ENCODE data around the gene ACTL7A.
"Not testable (repeated sequence)": the region's sequence is repeated elsewhere in the genome, so short reads cannot be mapped to it uniquely, and the experiment has no call there.

ACTL7A gene

GRCh38 chr9:108880738-108881316 is 18.8 kb downstream of the ACTL7A start:
- DNase-seq (ENCODE audit: low read depth) = no peak

GRCh38 chr9:108882052-108882888 is 20.2 kb downstream of the ACTL7A start:
- no peak for DNase-seq (ENCODE audit: low read depth)

- DNase-seq (ENCODE audit: low read depth) = no peak
Measured at GRCh38 chr9:108883085-108883484, 21.0 kb downstream of the ACTL7A start.

- no peak for DNase-seq (ENCODE audit: low read depth)
Measured at GRCh38 chr9:108884701-108885100, 22.6 kb downstream of the ACTL7A start.

GRCh38 chr9:108885643-108886348 is 23.7 kb downstream of the ACTL7A start:
- DNase-seq (ENCODE audit: low read depth) = peak; percentile 15

GRCh38 chr9:108886594-108887271 is 24.7 kb downstream of the ACTL7A start:
- not testable (repeated sequence) for DNase-seq (ENCODE audit: low read depth)

GRCh38 chr9:108889649-108890067 is 27.6 kb downstream of the ACTL7A start:
- DNase-seq (ENCODE audit: low read depth) = no peak

- DNase-seq (ENCODE audit: low read depth) = no peak
Measured at GRCh38 chr9:108894225-108894997, 32.3 kb downstream of the ACTL7A start.

GRCh38 chr9:108897324-108898096 is 35.4 kb downstream of the ACTL7A start:
- no peak for DNase-seq (ENCODE audit: low read depth)

- not testable (repeated sequence) for DNase-seq (ENCODE audit: low read depth)
Measured at GRCh38 chr9:108899023-108899695, 37.1 kb downstream of the ACTL7A start.

- no peak for DNase-seq (ENCODE audit: low read depth)
Measured at GRCh38 chr9:108900176-108900575, 38.1 kb downstream of the ACTL7A start.

- DNase-seq (ENCODE audit: low read depth) = no peak
Measured at GRCh38 chr9:108903420-108904103, 41.5 kb downstream of the ACTL7A start.

- no peak for DNase-seq (ENCODE audit: low read depth)
Measured at GRCh38 chr9:108904161-108904560, 42.1 kb downstream of the ACTL7A start.

GRCh38 chr9:108905494-108905893 is 43.4 kb downstream of the ACTL7A start:
- no peak for DNase-seq (ENCODE audit: low read depth)

- DNase-seq (ENCODE audit: low read depth) = no peak
Measured at GRCh38 chr9:108910402-108910801, 48.3 kb downstream of the ACTL7A start.

GRCh38 chr9:108910914-108911313 is 48.8 kb downstream of the ACTL7A start:
- no peak for DNase-seq (ENCODE audit: low read depth)

GRCh38 chr9:108911820-108912219 is 49.8 kb downstream of the ACTL7A start:
- no peak for DNase-seq (ENCODE audit: low read depth)
